Smooth muscle cell of the coronary artery (primary cell): ENCODE measurements around the gene PRKAR2A. TPM values are rescaled to one million over a fixed set of nuclear protein-coding genes. Genes with fewer than 3 reads are reported as not detected.

Experiments
- total RNA-seq: library from RNA; depleted of rRNA; stranded (reverse); fragments of >200 nt; gene quantifications from 2 replicates; pipeline ENCODE4 v1.2.3, GENCODE V29; 2014; ENCODE audit warnings: low replicate concordance

Gene PRKAR2A
- total RNA-seq = 23.3 and 24.5 TPM in 2 replicates

DNA sequence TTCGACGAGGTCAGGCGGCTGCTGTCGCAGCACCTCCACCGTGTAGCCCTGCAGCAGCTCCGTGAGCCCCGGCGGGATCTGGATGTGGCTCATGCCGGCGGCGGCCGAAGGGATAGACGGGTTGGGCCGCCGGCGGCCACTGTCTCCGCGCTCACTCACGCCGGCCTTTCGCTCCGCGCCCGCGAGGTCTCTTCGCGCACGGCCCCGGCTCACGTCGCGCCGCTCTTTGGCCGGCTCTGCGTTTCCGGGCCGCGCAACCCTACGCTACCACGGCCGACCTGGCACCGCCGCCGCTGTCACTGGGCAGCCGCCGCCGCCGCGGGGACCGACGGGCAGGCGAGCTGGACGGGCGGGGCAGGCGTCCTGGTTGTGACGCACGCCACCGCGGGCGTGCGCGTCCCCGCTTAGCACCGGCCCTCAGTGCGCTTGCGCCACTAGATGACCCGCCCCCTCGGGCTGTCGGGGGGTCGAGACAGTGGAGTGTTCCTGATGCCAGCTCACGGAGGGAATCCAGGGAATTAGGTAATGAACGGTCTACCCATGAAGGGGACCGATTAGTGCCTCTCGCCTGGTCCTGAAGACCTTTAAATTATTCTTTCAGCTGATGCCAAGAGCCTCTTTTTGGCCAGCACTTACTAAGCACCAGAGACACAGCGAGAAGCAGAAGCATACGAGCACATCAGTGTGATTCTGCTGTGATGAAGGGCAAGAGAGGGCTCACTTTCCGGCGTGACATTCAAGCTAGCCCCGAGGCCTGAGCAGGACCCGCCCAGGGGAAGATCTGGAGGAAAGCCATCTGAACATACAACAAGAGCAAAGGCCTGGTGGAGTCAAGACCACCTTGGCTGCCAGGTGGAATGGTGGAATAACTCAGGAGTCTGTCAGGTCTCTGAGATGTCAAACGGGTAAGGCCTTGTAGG lies at the start of gene PRKAR2A:
PRKAR2A (minus strand) TSS at position 371 of the 920 bp plus-strand sequence; CDS start at position 93, 278 bp downstream.

DNA sequence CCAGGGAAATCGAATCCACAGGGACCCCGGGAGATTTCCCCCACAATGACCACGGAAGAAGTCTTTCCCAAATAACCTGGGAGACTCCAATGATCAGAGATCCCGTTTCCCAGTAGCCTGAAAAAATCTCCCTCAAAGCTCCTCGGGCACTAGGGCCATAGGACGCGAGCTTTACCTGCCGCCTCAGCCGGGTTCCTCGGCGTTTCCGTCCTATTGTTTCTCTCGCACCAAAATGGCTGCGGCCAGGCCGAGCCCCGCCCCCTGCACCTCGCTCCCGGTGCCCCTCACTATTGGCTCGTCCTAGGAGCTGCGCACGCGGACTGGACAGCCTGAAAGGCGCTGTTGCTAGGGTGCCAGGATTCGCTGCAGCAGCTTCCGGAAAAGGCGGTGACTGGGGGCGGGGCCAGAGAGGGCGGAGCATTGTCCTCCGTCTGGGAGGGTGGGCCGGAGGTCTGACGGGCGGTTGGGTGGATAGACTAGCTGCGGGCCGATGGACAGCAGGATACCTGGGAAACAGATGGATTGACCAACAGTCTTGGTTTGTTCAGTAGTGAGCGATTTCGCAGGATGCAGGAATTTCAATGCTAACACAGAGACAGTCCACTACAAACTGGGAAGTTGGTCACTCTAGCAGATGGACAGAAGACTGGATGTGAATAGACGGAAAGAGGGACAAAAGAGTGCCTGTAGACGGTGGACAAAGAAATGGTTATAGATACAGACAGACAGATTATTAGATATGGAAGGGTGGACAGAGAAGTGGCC lies 130.5 kb downstream of the PRKAR2A start, which contains the start of gene IP6K2:
IP6K2 (minus strand) TSS at position 240 of the 765 bp plus-strand sequence. CDS start 21,930 bp downstream, outside the sequence.

Other genes starting within 250 kb of the PRKAR2A start
- gene UQCRC1, start 238.2 kb downstream of the PRKAR2A start, total RNA-seq = 388 and 396 TPM in 2 replicates
- gene TMEM89, start 226.1 kb downstream of the PRKAR2A start, total RNA-seq = not detected in 2 replicates
- gene SLC26A6, start 212.4 kb downstream of the PRKAR2A start, total RNA-seq = 13.0 and 19.7 TPM in 2 replicates
- gene CELSR3, start 185.0 kb downstream of the PRKAR2A start, total RNA-seq = 0.35 and 0.45 TPM in 2 replicates
- gene NCKIPSD, start 162.0 kb downstream of the PRKAR2A start, total RNA-seq = 7.7 and 11.1 TPM in 2 replicates
- 44.2 and 48.3 TPM in 2 replicates for gene IP6K2, start 130.7 kb downstream of the PRKAR2A start, total RNA-seq
- 26.5 and 26.8 TPM in 2 replicates for gene SLC25A20, start 51.0 kb upstream of the PRKAR2A start, total RNA-seq
- 60.4 and 83.5 TPM in 2 replicates for gene ARIH2, start 71.0 kb upstream of the PRKAR2A start, total RNA-seq
- 23.9 and 31.9 TPM in 2 replicates for gene P4HTM, start 142.4 kb upstream of the PRKAR2A start, total RNA-seq
- gene WDR6, start 159.5 kb upstream of the PRKAR2A start, total RNA-seq = 72.6 and 112 TPM in 2 replicates
- gene DALRD3, start 170.7 kb upstream of the PRKAR2A start, total RNA-seq = 43.7 and 57.4 TPM in 2 replicates
- gene NDUFAF3, start 174.2 kb upstream of the PRKAR2A start, total RNA-seq = 84.1 and 92.2 TPM in 2 replicates
- 433 and 547 TPM in 2 replicates for gene IMPDH2, start 181.5 kb upstream of the PRKAR2A start, total RNA-seq
- 46.3 and 51.3 TPM in 2 replicates for gene QRICH1, start 246.2 kb upstream of the PRKAR2A start, total RNA-seq